ENCODE data around the gene MINDY1.

MINDY1 gene

DNA sequence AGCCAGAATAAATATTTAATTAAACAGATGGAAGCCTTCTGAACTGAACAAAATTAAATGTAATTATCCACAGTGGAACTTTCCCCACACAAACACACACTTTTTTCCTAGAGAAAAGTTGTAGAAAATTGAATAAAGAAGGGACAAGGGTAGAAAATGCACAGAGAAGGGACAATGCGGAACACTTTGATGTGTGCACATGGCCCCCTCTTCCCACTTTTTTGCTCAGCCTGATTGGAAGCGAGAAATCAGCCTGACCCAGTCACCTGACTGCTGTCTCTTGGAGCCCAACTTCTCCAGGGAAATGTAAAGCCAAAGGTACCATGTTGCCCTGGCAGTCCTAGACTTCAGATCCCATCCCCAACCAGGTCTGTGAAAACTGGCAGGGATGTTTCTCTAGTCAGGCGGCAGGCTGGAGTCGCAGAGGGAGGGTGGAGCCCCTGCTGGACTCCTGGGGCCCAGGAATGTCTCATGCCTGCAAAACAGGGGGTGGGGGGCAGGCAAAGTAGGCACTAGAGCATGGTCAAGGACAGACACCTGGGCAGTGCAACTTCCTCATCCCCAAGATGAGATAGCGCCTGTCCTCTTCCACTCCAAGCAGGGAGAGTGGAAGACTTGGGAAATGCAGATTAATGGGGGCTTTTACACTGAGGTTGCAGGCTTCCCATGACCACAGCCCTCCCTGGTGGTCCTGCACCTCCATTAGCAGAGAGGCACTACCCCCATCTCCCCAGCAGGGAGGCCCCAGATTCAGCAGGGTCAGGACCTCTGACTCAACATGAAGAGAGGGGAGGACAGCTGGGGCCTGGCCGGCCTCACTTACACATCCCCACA is 34.9 kb downstream of the MINDY1 start:
- DNase-seq (ENCODE audit: insufficient read length, low spot score) (peak; percentile 78), FAIRE-seq (no peak)
- 0 out of 2 replicates have a peak, but pooled peaks have one; percentile 8 for TF ChIP-seq POLR2A (IDR thresholded peaks at IDR 0.05; ENCODE audit: low read depth, low read length)

DNA sequence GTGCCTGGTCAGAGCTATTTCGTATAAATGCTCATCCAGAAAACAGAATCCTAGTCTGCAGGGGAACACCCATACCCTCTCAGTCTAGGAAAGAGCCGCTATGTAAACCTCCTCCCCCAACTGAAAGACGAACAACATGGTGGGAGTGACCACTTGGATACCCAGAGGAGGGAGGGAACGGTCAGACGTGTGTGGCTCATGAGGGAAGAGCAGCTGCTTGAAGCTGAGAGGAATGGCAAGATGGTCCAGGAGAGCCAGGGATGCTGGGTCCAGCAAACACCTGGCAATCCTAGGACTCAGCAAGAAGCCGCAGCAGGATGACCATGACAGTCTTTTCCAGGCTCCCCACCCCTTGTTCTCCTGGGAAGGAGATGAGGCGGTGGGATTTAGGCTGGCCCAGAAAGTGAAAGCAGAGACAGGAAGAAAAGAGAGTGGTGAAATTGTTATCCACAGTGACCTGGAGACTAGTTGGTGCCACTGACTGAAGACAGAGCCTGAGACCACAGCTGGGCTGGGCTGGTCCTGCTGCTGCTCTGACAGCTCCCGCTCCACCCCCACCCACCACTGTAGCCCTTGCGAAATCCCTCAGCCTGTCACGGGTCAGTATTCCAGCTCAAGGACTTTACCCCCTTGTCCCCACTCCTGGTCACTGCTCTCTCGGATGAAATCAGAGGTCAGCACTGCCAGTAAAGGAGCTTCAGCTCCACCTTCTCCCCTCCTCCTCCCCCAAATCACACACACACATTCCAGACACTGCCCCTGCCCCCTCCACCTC is 35.7 kb downstream of the MINDY1 start:
- FAIRE-seq (no peak), DNase-seq (ENCODE audit: insufficient read length, low spot score) (no peak)
- TF ChIP-seq POLR2A (IDR thresholded peaks at IDR 0.05; ENCODE audit: low read depth, low read length) = no peak

DNA sequence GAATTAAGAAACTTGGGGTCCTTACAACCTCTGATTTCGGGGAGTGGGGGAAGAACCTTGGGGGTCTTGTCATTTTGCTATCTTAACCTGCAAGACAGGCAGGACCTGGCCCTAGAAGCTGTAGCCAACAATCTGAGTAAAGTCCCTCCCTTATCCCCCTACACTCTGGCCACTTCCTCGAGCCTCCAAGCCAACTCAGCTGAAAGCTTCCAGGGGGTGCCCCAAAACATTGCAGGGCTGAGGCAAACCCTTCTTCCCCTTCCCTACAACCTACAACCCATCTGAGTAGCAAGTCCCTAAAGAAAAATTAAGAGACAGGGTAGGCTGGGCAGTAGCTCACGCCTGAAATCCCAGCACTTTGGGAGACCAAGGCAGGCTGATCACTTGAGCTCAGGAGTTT is 37.1 kb downstream of the MINDY1 start:
- no peak for FAIRE-seq
- DNase-seq (ENCODE audit: insufficient read length, low spot score) = no peak
- TF ChIP-seq POLR2A (IDR thresholded peaks at IDR 0.05; ENCODE audit: low read depth, low read length) = no peak

DNA sequence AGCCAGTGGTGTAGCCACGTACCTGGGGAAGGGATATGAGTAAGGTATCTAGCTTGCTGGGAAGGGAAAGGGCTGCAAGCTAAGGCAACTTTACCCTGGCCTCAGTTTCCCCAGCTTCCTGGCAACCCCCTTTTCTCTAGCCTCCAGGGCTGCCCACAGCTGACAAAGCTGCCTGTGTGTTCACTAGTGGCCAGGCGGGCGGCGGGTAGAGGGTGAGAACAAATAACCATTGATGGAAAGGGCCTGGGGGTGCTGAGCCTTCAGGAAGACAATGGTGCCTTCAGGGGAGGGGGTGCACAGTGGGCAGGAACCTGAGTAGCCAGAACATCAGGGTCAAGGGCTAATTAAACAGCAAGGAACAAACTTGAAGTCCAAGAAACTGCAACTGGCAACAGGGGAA is 38.2 kb downstream of the MINDY1 start:
- no peak for TF ChIP-seq POLR2A (IDR thresholded peaks at IDR 0.05; ENCODE audit: low read depth, low read length)
- no peak for FAIRE-seq
- no peak for DNase-seq (ENCODE audit: insufficient read length, low spot score)

DNA sequence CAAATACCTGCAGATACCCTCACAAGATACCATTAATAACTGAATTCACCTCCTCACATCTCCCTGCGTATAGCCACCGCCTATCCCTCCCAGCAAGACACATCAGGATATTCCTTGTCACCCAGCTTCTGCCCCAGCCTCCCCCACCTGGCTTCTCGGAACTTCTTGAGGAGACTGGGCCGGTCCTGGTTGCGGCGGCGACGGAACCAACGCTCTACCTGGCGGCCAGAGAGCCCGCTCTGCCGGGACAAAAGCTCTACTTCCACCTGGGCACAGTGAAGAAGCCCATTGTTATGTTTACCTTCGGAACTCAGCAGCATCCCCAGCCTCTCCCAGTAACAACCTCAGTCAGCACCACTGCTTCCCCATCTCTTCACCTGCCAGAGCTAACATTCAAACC is 38.8 kb downstream of the MINDY1 start:
- DNase-seq (ENCODE audit: insufficient read length, low spot score) (no peak), FAIRE-seq (no peak)
- TF ChIP-seq POLR2A (IDR thresholded peaks at IDR 0.05; ENCODE audit: low read depth, low read length) = no peak

DNA sequence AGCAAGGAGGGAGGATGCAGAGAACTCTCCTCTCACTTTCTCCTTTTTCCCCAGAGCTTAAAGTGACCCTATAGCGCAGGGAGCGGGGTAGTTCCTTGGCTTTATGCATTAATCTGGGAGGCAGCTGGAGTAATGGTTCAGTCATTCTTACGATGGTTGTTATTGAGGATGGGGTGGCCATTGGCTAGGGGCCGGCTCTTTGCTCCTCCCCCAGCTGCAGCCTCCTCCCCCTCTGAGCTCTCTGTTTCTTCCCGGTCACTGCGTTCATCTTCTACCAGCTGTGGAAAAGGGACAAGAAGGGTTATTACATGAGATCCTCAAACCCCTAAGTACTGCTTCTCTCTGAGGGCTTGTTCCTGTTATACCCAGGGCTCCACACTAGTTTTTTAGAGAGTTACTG is 40.7 kb downstream of the MINDY1 start:
- no peak for TF ChIP-seq POLR2A (IDR thresholded peaks at IDR 0.05; ENCODE audit: low read depth, low read length)
- FAIRE-seq = no peak

DNA sequence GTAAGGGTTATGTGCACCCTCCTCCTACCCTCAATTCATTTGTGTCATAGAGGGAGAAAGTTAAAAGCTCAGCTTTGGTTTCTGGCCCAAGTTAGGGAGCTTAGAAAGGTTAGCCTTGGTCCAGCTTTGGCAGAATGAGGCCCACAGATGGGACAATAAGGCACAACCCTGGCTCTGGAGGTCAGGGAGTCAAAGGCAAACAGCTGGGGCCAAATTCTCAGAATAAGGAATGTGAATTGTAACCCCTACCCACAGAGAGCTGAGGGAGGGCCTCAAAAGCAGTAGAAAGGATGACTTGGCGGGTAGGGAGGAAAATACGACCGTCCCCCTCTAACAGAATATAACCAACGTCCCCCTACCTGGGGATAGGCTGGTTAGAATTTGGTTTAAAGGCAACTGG is 41.1 kb downstream of the MINDY1 start:
- FAIRE-seq (no peak), DNase-seq (ENCODE audit: insufficient read length, low spot score) (no peak)
- TF ChIP-seq POLR2A (IDR thresholded peaks at IDR 0.05; ENCODE audit: low read depth, low read length) = no peak

More for the DNA sequence above, 40.7 kb downstream of the MINDY1 start:
- no peak for DNase-seq (ENCODE audit: insufficient read length, low spot score)

DNA sequence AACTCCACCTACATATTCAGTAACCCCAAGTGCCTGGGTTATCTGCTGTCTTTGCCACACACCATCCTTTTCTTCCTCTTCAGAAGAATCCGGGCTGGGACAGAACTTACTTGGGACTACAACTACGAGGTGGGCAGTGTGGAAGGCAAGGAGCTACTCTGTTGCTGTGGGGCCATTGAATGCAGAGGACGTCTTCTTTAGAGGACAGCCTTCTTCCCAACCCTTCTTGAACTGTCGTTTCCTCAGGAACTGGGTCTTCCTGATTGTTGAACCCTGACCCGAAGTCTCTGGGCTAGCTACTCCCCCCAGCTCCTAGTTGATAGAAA is 42.6 kb downstream of the MINDY1 start:
- no peak for DNase-seq (ENCODE audit: insufficient read length, low spot score)
- no peak for FAIRE-seq
- no peak for TF ChIP-seq POLR2A (IDR thresholded peaks at IDR 0.05; ENCODE audit: low read depth, low read length)

DNA sequence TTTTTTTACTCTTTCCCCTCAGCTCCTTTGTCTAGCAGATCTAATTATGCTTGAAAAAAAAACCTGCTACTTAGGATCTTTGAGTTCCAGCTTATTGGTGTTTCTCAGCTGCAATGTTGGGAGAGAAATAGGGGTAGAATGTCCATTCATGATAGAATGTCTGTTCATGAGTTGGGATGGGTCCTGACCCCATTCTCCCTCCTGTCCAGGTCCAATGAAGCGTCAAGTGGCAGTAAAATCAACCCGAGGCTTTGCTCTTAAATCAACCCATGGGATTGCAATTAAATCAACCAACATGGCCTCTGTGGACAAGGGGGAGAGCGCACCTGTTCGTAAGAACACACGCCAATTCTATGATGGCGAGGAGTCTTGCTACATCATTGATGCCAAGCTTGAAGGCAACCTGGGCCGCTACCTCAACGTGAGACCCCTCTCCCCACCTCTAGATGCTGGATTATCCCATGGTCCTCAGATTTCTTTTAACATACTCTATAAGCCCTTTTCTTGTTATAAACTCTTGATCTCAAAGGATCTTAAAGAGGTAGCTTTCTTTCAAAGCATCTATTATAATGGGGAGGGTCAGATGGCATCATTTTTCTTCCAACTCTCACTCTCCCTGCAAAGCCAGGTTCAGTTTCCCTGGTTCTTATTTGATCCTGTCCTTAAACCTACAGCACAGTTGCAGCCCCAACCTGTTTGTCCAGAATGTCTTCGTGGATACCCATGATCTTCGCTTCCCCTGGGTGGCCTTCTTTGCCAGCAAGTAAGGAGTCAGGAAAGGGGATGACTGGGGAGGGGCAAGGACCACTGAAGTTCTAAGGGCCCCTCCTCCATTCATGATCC is 43.2 kb downstream of the MINDY1 start:
- FAIRE-seq = no peak
- TF ChIP-seq POLR2A (IDR thresholded peaks at IDR 0.05; ENCODE audit: low read depth, low read length) = no peak

DNA sequence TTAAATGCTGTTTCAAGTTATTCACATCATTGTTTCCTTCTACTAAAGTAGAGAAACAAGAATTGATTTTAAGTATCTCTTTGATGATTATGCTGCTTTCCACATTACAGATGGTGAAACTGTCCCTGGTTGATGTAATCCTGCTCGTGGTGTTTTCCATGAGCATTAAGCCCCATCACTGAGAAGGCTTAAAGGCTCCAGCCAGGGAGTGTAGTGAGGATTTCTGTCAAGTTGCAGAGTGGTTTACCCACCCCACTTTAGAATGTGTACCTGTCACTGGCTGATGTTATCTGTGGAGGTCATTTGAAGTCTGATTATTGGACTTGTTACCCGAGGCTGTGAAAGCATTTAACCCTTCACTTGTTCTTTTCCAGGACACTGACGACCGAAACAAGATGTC is 44.9 kb downstream of the MINDY1 start:
- DNase-seq (ENCODE audit: insufficient read length, low spot score) (no peak), FAIRE-seq (no peak)
- TF ChIP-seq POLR2A (IDR thresholded peaks at IDR 0.05; ENCODE audit: low read depth, low read length) = no peak

More for the DNA sequence above, 43.2 kb downstream of the MINDY1 start:
- DNase-seq (ENCODE audit: insufficient read length, low spot score) = no peak

DNA sequence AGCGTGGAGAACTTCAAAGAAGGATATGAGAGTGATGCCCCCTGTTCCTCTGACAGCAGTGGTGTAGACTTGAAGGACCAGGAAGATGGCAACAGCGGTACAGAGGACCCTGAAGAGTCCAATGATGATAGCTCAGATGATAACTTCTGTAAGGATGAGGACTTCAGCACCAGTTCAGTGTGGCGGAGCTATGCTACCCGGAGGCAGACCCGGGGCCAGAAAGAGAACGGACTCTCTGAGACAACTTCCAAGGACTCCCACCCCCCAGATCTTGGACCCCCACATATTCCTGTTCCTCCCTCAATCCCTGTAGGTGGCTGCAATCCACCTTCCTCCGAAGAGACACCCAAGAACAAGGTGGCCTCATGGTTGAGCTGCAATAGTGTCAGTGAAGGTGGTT is 46.1 kb downstream of the MINDY1 start:
- no peak for TF ChIP-seq POLR2A (IDR thresholded peaks at IDR 0.05; ENCODE audit: low read depth, low read length)
- DNase-seq (ENCODE audit: insufficient read length, low spot score) (no peak), FAIRE-seq (no peak)

DNA sequence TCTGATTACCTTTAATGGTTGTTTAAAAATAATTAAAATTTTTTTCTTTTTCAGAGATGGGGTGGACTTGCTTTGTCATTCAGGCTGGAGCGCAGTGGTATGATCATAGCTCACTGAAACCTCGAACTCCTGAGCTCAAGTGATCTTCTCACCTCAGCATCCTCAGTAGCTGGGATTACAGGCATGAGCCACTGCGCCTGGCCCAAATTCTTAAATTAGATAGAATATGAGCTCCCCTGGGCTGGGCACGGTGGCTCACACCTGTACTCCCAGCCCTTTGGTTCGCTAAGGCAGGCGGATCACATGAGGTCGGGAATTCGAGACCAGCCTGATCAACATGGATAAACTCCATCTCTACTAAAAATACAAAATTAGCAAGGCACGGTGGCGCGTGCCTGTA is 49.0 kb downstream of the MINDY1 start:
- no peak for DNase-seq (ENCODE audit: insufficient read length, low spot score)
- FAIRE-seq = no peak

DNA sequence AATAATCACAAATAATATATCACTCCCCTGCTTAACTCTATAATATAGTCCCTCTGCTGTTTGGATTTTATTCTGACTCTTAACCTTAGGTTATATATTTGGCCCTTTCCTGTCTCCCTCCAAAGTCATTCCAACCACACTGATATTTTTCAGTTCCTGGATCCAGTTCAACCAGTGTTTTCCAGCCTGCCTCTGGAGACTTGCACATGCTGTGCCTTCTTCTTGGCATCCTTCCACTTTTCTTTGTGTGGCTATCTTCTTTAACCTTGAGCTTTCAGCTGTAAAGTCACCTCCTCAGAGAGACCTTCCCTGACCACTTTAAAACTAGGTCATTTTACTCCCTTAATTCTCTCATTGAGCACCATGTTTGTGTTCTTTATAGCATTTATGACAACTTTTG is 51.4 kb downstream of the MINDY1 start:
- FAIRE-seq = no peak
- TF ChIP-seq POLR2A (IDR thresholded peaks at IDR 0.05; ENCODE audit: low read depth, low read length) = no peak

More for the DNA sequence above, 49.0 kb downstream of the MINDY1 start:
- TF ChIP-seq POLR2A (IDR thresholded peaks at IDR 0.05; ENCODE audit: low read depth, low read length) = no peak

DNA sequence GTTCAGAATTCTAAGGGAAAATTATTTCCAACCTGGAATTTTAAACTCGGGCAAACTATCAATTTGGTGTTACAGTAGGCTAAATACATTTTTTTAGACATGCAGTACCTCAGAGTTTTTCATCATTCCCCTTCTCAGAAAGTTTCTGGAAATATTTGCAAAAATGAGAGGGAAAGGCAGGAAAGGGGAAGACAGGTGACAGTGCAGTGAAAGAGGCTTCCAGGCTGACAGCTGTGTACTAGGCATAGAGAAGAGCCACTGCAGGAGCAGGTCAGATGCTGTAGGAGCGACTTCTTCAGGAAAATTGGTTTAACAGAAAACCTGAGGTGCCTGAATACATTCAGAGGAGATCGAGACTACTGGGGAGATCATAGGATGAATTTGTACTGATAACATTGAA is 52.0 kb downstream of the MINDY1 start:
- DNase-seq (ENCODE audit: insufficient read length, low spot score) (no peak), FAIRE-seq (no peak)
- TF ChIP-seq POLR2A (IDR thresholded peaks at IDR 0.05; ENCODE audit: low read depth, low read length) = no peak

More for the DNA sequence above, 51.4 kb downstream of the MINDY1 start:
- no peak for DNase-seq (ENCODE audit: insufficient read length, low spot score)

Measured in H54 (cell line).